K562 (cell line): ENCODE data around the gene STYX. TPM values are rescaled to one million over a fixed set of nuclear protein-coding genes. Genes with fewer than 3 reads are reported as not detected.
A peak's percentile ranks its signal among the peaks of the same experiment; 100 is the strongest.

Experiments used
- ATAC-seq: fragments of 200-7000 bp; cut with Tn5 transposase; 3 replicates; pipeline ENCODE4 v1.9.1; 2020; ENCODE audit warnings: moderate library complexity
- BruUV-seq: library from RNA; stranded (reverse); fragments of 400-500 nt; replicated peaks from 2 replicates; lab custom pipeline; 2021; lab: Mats Ljungman, UMichigan
- CTCF ChIA-PET: fragments of 300-600 bp; formaldehyde crosslinking; extraction: SDS; loops from one replicate; lab custom pipeline; 2021; ENCODE audit warnings: low intra/inter-chr PET ratio; lab: Yijun Ruan, JAX
- POLR2A ChIA-PET: fragments of 300-600, 350-650 bp; sonication (Branson Sonifier 250); formaldehyde crosslinking; extraction: SDS; loops from one replicate; lab custom pipeline; 2021; ENCODE audit warnings: antibody characterized with exemption, inconsistent platforms; lab: Yijun Ruan, JAX
- DNase-seq, 4 experiments: peaks; one replicate each; pipeline versions ENCODE4 v3.0.0 to v3.0.0-alpha.2; 2011 to 2018; ENCODE audit warnings: low spot score in 3 of 4, mixed read lengths in 3 of 4; ENCODE audit errors: extremely low read depth in 1 of 4
- FAIRE-seq: peaks from 2 replicates; lab custom pipeline; 2011; peaks lifted over from hg19 to GRCh38; lab: Jason Lieb, UNC
- H2AFZ ChIP-seq: 2 replicates; pipeline ENCODE4 v1.6.0; 2011; ENCODE audit warnings: low read depth, low read length, control low read depth, inconsistent platforms
- H3K27ac ChIP-seq: fragments of 200-600 bp; 3 replicates; pipeline ENCODE4 v1.8.0; 2011; ENCODE audit warnings: low read depth, mild to moderate bottlenecking, control low read depth, inconsistent platforms, low read length, moderate library complexity, mixed read lengths; ENCODE audit errors: extremely low read depth
- H3K27me3 ChIP-seq, 2 experiments: fragments of 300-600 bp in 1 of 2; 2 replicates in 1 of 2; 3 replicates in 1 of 2; pipeline versions ENCODE4 v1.6.0 to v1.8.0; 2011; ENCODE audit warnings: inconsistent platforms in 2 of 2, low read length in 2 of 2, mild to moderate bottlenecking in 1 of 2, mixed read lengths in 1 of 2, moderate library complexity in 1 of 2; ENCODE audit not compliant: control insufficient read depth in 2 of 2, insufficient read depth in 2 of 2
- H3K36me3 ChIP-seq: fragments of 300-600 bp; 3 replicates; pipeline ENCODE4 v1.8.0; 2011; ENCODE audit warnings: mild to moderate bottlenecking, low read length, inconsistent platforms; ENCODE audit not compliant: control insufficient read depth, insufficient read depth
- H3K4me1 ChIP-seq, 2 experiments: fragments of 200-600 bp in 1 of 2; replicated peaks in 1 of 2; 2 replicates in 1 of 2; 3 replicates in 1 of 2; pipeline versions ENCODE4 v1.5.1 to v1.8.0; 2011; ENCODE audit warnings: inconsistent platforms in 2 of 2, low read length in 2 of 2, mild to moderate bottlenecking in 1 of 2, mixed read lengths in 1 of 2, moderate library complexity in 1 of 2; ENCODE audit not compliant: control insufficient read depth in 2 of 2, insufficient read depth in 2 of 2
- H3K4me2 ChIP-seq: 2 replicates; pipeline ENCODE4 v1.6.1; 2011; ENCODE audit warnings: low read length, control low read depth, inconsistent platforms, mixed read lengths; ENCODE audit not compliant: insufficient read depth
- H3K4me3 ChIP-seq: fragments of 200-600 bp; sonication (generic), shearing (Covaris generic); 2 replicates; pipeline ENCODE4 v1.5.1; 2016; ENCODE audit warnings: control low read depth, inconsistent platforms
- H3K79me2 ChIP-seq: fragments of 200-600 bp; 3 replicates; pipeline ENCODE4 v1.8.0; 2011; ENCODE audit warnings: low read length, inconsistent platforms; ENCODE audit not compliant: control insufficient read depth, insufficient read depth
- H3K9ac ChIP-seq, 2 experiments: 2 replicates each; pipeline versions ENCODE4 v1.6.0 to v1.6.1; 2011; ENCODE audit warnings: low read depth in 2 of 2, low read length in 2 of 2, control low read depth in 1 of 2, inconsistent platforms in 1 of 2, mild to moderate bottlenecking in 1 of 2, mixed read lengths in 1 of 2; ENCODE audit not compliant: insufficient read depth in 1 of 2
- H3K9me1 ChIP-seq: one replicate; pipeline ENCODE4 v1.6.0; 2011; ENCODE audit warnings: inconsistent platforms, mild to moderate bottlenecking, low read length, moderate library complexity; ENCODE audit not compliant: control insufficient read depth, insufficient read depth
- H3K9me3 ChIP-seq: replicated peaks from 2 replicates; pipeline ENCODE4 v1.5.1; 2011; ENCODE audit warnings: low read depth, low read length, inconsistent platforms; ENCODE audit not compliant: control insufficient read depth, insufficient read depth
- H4K20me1 ChIP-seq: replicated peaks from 2 replicates; pipeline ENCODE4 v1.6.1; 2011; ENCODE audit warnings: low read length, inconsistent platforms, mixed read lengths; ENCODE audit not compliant: control insufficient read depth, insufficient read depth
- JUND ChIP-seq, 2 experiments: IDR thresholded peaks; 2 replicates in 1 of 2; 3 replicates in 1 of 2; pipeline ENCODE4 v1.6.1; 2011; ENCODE audit warnings: borderline replicate concordance in 2 of 2, low read depth in 2 of 2, low read length in 2 of 2, improper control_type of control experiment in 1 of 2, missing biosample characterization in 1 of 2, missing genetic modification characterization in 1 of 2, missing genetic modification reagents in 1 of 2
- KLF6 ChIP-seq: fragments of 250-450 bp; sonication (Bioruptor Pico); IDR thresholded peaks from 2 replicates; pipeline ENCODE4 v1.4.0; 2020; ENCODE audit warnings: mild to moderate bottlenecking, moderate library complexity, borderline replicate concordance
- RFX1 ChIP-seq: fragments of 450-650 bp; IDR thresholded peaks from 2 replicates; pipeline ENCODE4 v1.6.1; 2016; ENCODE audit warnings: mild to moderate bottlenecking, moderate library complexity
- WGBS: fragments of 100-300 bp; shearing (Covaris generic); methylation state at CpG from one replicate; pipeline ENCODE4 v1.1.6; 2016; ENCODE audit warnings: low coverage, mixed read lengths; ENCODE audit not compliant: insufficient coverage; ENCODE audit errors: missing lambda C conversion rate; 5-methylcytosine and 5-hydroxymethylcytosine counted together
- in situ Hi-C: fragments of 300-500 bp; cut with MboI; formaldehyde crosslinking; loops from 4 replicates; pipeline ENCODE4 v1.15.0; 2018; ENCODE audit warnings: inconsistent platforms, mixed read lengths
- intact Hi-C: fragments of 100-400 bp; cut with micrococcal nuclease; formaldehyde crosslinking; loops from 2 replicates; pipeline ENCODE4 v1.14.2; 2022
- polyA plus RNA-seq, 8 experiments: library from polyadenylated mRNA; depleted of rRNA in 4 of 8; stranded (reverse) in 5 of 8; unstranded in 3 of 8; fragments of >200 nt; fragmentation: Nextera tagmentation in 2 of 8; fragmentation: Illumina TruSeq in 1 of 8; extraction: Ambion mirVana in 2 of 8; extraction: Trizol in 1 of 8; gene quantifications; 2 replicates each; pipeline versions ENCODE4 v1.2.1 to v1.2.3, GENCODE V29; 2011 to 2014; ENCODE audit warnings: inconsistent platforms in 1 of 8, missing spikeins in 1 of 8
- total RNA-seq, 7 experiments: library from RNA; depleted of rRNA in 6 of 7; stranded (reverse); fragments of >200 nt in 6 of 7; fragmentation: Illumina TruSeq in 2 of 7; extraction: Trizol in 2 of 7; gene quantifications; 2 replicates each; pipeline versions ENCODE4 v1.2.1 to v1.2.3, GENCODE V29; 2011 to 2021; ENCODE audit warnings: low replicate concordance in 1 of 7

The STYX gene
- total and polyA plus RNA-seq, 9 of the 15 experiments (the other 6 are each of a cell fraction or from before 2014, with no cell fraction given): 5.0 to 15.4 (median 10.6) TPM

DNA sequence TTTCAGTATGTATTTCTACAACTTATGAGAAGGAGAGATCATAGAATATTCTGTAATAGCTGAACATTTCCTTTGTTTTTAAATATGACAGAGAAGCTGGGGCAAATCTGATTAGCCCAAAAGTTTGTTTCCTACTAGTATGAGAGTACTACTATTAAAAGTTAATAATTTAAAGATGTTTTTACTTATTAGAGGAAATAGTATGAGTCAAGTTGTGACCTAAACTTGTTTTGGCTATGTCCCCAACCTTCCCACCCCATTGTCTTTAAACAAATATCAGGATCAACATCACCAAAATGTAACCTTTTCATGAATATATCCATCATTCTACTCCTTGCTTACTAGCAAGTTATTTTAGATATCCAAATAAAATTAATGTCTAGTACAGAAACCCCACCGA, 50.9 kb downstream of the STYX start:
- DNase-seq (no peak), FAIRE-seq (no peak), ATAC-seq (no peak)
- Histone ChIP-seq H3K9me1 (no peaks in the 10 kb centered on the region), H3K36me3 (peaks cover 55% of the 10 kb centered on the region; the same call in 2 of the 3 replicates), H3K27me3 (no peaks in the 10 kb centered on the region), H3K4me2 (no peak overlapping the region), H3K4me3 (no peak overlapping the region), H3K27ac (no peak overlapping the region), H3K9ac (no peak overlapping the region), H3K79me2 (no peaks in the 10 kb centered on the region), H3K9me3 (no peaks in the 10 kb centered on the region), H3K4me1 (no peaks in the 10 kb centered on the region), H2AFZ (no peak overlapping the region), H4K20me1 (no peaks in the 10 kb centered on the region)
- ChIA-PET POLR2A (no interaction called here), CTCF (no interaction called here)
- in situ Hi-C loops: no loop called here
- intact Hi-C loops: loop anchor here (5.0 kb wide), 1 partner anchor 49 kb away; the partner anchor contains the start of gene STYX
- no peak for TF ChIP-seq KLF6 (CRISPR knock-in tag)
- WGBS: 75% methylated on average over 1 of the region's 1 CpG
- BruUV-seq: no TSS peak

DNA sequence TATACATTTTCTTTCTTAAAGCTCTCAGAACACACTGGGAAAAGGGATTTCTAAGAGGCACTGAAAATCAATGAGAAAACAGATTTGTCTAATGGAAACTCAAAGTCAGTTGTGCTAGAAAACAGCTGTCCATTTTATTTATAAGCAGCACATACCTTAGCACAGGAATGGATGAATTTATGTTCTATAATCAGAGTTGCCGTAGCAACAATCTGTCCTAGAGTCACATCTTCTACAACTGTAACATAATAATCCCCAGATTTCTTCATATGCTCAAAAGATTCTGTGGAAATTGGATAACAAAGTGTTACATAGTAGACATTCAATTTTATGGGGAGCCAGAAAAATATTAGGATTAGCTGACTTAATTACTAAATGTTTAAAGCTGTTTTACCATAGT, 51.7 kb downstream of the STYX start:
- in situ Hi-C loops: no loop called here
- Histone ChIP-seq H2AFZ (no peak overlapping the region), H3K4me1 (no peaks in the 10 kb centered on the region), H4K20me1 (no peaks in the 10 kb centered on the region), H3K27me3 (no peaks in the 10 kb centered on the region), H3K79me2 (0 out of 3 replicates have a peak, but pooled peaks cover 4% of the 10 kb centered on the region), H3K9me3 (no peaks in the 10 kb centered on the region), H3K9ac (no peak overlapping the region), H3K4me2 (no peak overlapping the region), H3K27ac (no peak overlapping the region)
- WGBS: 100% methylated on average over 1 of the region's 1 CpG
- DNase-seq: no peak
- ChIA-PET CTCF (no interaction called here), POLR2A (no interaction called here)
- TF ChIP-seq JUND (IDR thresholded peaks at IDR 0.05; ENCODE audit: borderline replicate concordance, low read depth, low read length) (no peak), JUND (tag; IDR thresholded peaks at IDR 0.05; ENCODE audit: borderline replicate concordance, low read depth, low read length) (no peak), RFX1 (peak; percentile 68)
- TF ChIP-seq, all 486 proteins: peak for 1
- no TSS peak for BruUV-seq
- peaks cover 48% of the 10 kb centered on the region; the same call in 2 of the 3 replicates for H3K36me3 ChIP-seq
- ATAC-seq (no peak), FAIRE-seq (no peak)
- no peak overlapping the region for H3K4me3 ChIP-seq
- no peaks in the 10 kb centered on the region for H3K9me1 ChIP-seq
- intact Hi-C loops: loop anchor here (5.0 kb wide), 1 partner anchor 49 kb away; the partner anchor contains the start of gene STYX
